Testis (tissue), 2 donors: ENCODE results near the gene DGAT2.

Experiments
- CTCF ChIP-seq, 3 experiments: fragments of 450-650 bp in 2 of 3; fragments of 200-600 bp in 1 of 3; sonication (generic) in 1 of 3; IDR thresholded peaks; one replicate each; pipeline ENCODE4 v1.5.1; 2016 to 2019; ENCODE audit warnings: antibody characterized with exemption in 3 of 3, mild to moderate bottlenecking in 2 of 3, moderate library complexity in 1 of 3
- POLR2A ChIP-seq: fragments of 450-650 bp; IDR thresholded peaks from one replicate; pipeline ENCODE4 v1.6.1; 2017; ENCODE audit warnings: antibody characterized with exemption, mild to moderate bottlenecking, moderate library complexity

- no peak for TF ChIP-seq CTCF (IDR thresholded peaks at IDR 0.05)
- no peak for TF ChIP-seq POLR2A
Measured at GRCh38 chr11:75831915-75832502, 63.4 kb downstream of the DGAT2 start.
